K562 (cell line): ENCODE data around the gene DPEP1.

ENCODE experiments used
- POLR2G ChIP-seq: fragments of 200-400 bp; formaldehyde crosslinking; IDR thresholded peaks from 2 replicates; pipeline ENCODE4 v1.6.1; 2017; ENCODE audit warnings: low read depth, mild to moderate bottlenecking, antibody characterized with exemption, low read length, moderate library complexity
- RAD51 ChIP-seq: fragments of 450-650 bp; IDR thresholded peaks from 2 replicates; pipeline ENCODE4 v1.7.1; 2016; ENCODE audit warnings: low read depth, mild to moderate bottlenecking, borderline replicate concordance
- YY1 ChIP-seq, 3 experiments: IDR thresholded peaks; 2 replicates each; pipeline ENCODE4 v1.6.1; 2011; ENCODE audit warnings: low read length in 2 of 3, mild to moderate bottlenecking in 2 of 3, moderate library complexity in 2 of 3, borderline replicate concordance in 1 of 3, control low read depth in 1 of 3, low read depth in 1 of 3; ENCODE audit not compliant: insufficient read depth in 3 of 3, insufficient replicate concordance in 2 of 3, control insufficient read depth in 1 of 3, insufficient read length in 1 of 3; ENCODE audit errors: extremely low read depth in 1 of 3
- ZFP36 ChIP-seq: fragments of 150-350 bp; IDR thresholded peaks from 2 replicates; pipeline ENCODE4 v1.6.1; 2018; ENCODE audit warnings: low read length, low read depth; ENCODE audit not compliant: partially characterized antibody
- TF ChIP-seq, protein P1 (sequence below), 2 experiments: fragments of 450-650 bp; formaldehyde crosslinking in 1 of 2; IDR thresholded peaks; 2 replicates each; pipeline versions ENCODE4 v1.4.0 to v1.6.1; 2014 to 2020; ENCODE audit warnings: mild to moderate bottlenecking in 2 of 2, borderline replicate concordance in 1 of 2, low read depth in 1 of 2

DNA sequence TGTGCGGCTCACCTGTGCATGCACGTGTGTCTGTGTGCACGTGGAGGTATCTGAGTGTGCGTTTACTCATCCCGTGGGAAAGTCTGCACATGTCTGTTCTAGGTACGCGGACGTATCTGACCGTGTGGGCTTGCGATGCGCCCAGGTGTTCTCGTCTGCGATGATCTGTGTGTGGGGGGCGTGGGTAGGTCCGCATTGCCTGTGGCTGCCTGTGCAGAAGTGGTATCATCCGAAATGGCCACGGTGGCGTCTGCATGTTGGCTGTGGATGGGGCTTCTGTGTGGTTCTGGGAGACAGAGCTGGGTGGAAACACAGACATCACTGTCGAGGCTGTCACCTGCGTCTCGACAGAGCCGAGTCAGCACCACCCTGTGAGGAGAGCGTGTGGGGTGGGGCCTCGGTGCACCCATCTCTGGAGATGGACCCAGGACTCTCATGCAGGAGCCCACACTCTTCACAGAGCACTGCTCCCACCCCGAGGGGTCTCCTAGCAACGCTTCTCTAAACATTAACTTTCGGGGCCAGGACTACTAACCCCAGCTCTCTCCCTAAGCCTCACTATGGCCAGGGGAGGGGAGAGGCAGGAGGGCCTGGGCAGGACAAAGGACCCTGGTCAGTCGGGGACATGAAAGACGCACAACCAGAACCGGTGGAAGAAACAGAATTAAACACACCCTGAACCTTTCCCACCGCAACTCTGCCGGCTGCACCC is 8.4 kb downstream of the DPEP1 start:
- TF ChIP-seq POLR2G (no peak), YY1 (IDR thresholded peaks at IDR 0.05; ENCODE audit: borderline replicate concordance in 1 of 3, control insufficient read depth in 1 of 3, extremely low read depth in 1 of 3, insufficient read depth in 3 of 3, insufficient read length in 1 of 3, insufficient replicate concordance in 2 of 3, low read depth in 1 of 3, low read length in 2 of 3) (no peak), RAD51 (no peak), ZFP36 (no peak)
- TF ChIP-seq, protein P1, sequence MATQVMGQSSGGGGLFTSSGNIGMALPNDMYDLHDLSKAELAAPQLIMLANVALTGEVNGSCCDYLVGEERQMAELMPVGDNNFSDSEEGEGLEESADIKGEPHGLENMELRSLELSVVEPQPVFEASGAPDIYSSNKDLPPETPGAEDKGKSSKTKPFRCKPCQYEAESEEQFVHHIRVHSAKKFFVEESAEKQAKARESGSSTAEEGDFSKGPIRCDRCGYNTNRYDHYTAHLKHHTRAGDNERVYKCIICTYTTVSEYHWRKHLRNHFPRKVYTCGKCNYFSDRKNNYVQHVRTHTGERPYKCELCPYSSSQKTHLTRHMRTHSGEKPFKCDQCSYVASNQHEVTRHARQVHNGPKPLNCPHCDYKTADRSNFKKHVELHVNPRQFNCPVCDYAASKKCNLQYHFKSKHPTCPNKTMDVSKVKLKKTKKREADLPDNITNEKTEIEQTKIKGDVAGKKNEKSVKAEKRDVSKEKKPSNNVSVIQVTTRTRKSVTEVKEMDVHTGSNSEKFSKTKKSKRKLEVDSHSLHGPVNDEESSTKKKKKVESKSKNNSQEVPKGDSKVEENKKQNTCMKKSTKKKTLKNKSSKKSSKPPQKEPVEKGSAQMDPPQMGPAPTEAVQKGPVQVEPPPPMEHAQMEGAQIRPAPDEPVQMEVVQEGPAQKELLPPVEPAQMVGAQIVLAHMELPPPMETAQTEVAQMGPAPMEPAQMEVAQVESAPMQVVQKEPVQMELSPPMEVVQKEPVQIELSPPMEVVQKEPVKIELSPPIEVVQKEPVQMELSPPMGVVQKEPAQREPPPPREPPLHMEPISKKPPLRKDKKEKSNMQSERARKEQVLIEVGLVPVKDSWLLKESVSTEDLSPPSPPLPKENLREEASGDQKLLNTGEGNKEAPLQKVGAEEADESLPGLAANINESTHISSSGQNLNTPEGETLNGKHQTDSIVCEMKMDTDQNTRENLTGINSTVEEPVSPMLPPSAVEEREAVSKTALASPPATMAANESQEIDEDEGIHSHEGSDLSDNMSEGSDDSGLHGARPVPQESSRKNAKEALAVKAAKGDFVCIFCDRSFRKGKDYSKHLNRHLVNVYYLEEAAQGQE (IDR thresholded peaks at IDR 0.05; ENCODE audit: borderline replicate concordance): no peak
- TF ChIP-seq, protein P1 (CRISPR knock-in tag; IDR thresholded peaks at IDR 0.05; ENCODE audit: low read depth): no peak
